DMS 273 (cell line): ENCODE data around the gene TMEM43.

Source experiments
- DNase-seq: peaks from one replicate; lab custom pipeline; 2025; ENCODE audit not compliant: unreplicated experiment; lab: John Stamatoyannopoulos, UW

TMEM43 gene

GRCh38 chr3:14137445-14137844 is 12.6 kb downstream of the TMEM43 start:
- DNase-seq: no peak

- no peak for DNase-seq
Observed at GRCh38 chr3:14138109-14138877, 13.4 kb downstream of the TMEM43 start.

- DNase-seq: no peak
Observed at GRCh38 chr3:14138878-14139655, 14.2 kb downstream of the TMEM43 start.

GRCh38 chr3:14139771-14140170 is 14.9 kb downstream of the TMEM43 start:
- no peak for DNase-seq

GRCh38 chr3:14140668-14141067 is 15.8 kb downstream of the TMEM43 start:
- DNase-seq: no peak

GRCh38 chr3:14141144-14141543 is 16.3 kb downstream of the TMEM43 start:
- no peak for DNase-seq

GRCh38 chr3:14141602-14142341 is 16.9 kb downstream of the TMEM43 start:
- DNase-seq: no peak

GRCh38 chr3:14142567-14143270 is 17.9 kb downstream of the TMEM43 start:
- no peak for DNase-seq

- no peak for DNase-seq
Observed at GRCh38 chr3:14143271-14144225, 18.7 kb downstream of the TMEM43 start.

- DNase-seq: peak; percentile 81
Observed at GRCh38 chr3:14144423-14145075, 19.7 kb downstream of the TMEM43 start.

- no peak for DNase-seq
Observed at GRCh38 chr3:14145236-14145635, 20.4 kb downstream of the TMEM43 start.

GRCh38 chr3:14145670-14146380 is 21.0 kb downstream of the TMEM43 start:
- no peak for DNase-seq

- DNase-seq: no peak
Observed at GRCh38 chr3:14146381-14147065, 21.7 kb downstream of the TMEM43 start.

GRCh38 chr3:14147066-14147435 is 22.2 kb downstream of the TMEM43 start:
- no peak for DNase-seq

- DNase-seq: no peak
Observed at GRCh38 chr3:14147617-14148016, 22.8 kb downstream of the TMEM43 start.

GRCh38 chr3:14148041-14148985 is 23.5 kb downstream of the TMEM43 start:
- peak; percentile 10 for DNase-seq

GRCh38 chr3:14150078-14150477 is 25.2 kb downstream of the TMEM43 start:
- DNase-seq: no peak
